Measurements from ENCODE around the gene GDAP2.
A peak's percentile ranks its signal among the peaks of the same experiment; 100 is the strongest.

Gene GDAP2

DNA sequence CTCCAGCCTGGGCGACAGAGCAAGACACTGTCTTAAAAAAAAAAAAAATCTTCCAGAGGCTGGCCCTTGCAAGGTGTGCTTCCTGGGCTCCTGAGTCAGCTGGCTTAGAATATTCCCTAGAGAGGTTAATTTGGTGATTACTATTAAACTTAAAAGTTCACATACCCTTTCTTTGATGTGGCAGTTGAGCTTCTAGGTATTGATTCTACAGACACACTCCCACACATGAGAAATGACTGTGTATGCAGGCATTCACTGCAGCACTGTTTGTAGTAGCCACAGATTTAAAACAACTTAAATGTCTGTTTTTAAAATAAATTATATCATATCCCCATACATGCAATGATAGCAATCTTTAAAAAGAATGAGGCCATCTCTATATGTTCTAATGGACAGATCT lies 93.4 kb downstream of the GDAP2 start:
- Mint-ChIP-seq H3K9me3 (no peaks in the 10 kb centered on the region), H3K4me3 (no peak overlapping the region), H3K4me1 (peaks cover 11% of the 10 kb centered on the region), H3K36me3 (ENCODE audit: low read depth) (no peaks in the 10 kb centered on the region), H3K27me3 (ENCODE audit: low read depth) (peaks cover 3% of the 10 kb centered on the region), H3K27ac (no peak overlapping the region)
- TF ChIP-seq, protein P1, sequence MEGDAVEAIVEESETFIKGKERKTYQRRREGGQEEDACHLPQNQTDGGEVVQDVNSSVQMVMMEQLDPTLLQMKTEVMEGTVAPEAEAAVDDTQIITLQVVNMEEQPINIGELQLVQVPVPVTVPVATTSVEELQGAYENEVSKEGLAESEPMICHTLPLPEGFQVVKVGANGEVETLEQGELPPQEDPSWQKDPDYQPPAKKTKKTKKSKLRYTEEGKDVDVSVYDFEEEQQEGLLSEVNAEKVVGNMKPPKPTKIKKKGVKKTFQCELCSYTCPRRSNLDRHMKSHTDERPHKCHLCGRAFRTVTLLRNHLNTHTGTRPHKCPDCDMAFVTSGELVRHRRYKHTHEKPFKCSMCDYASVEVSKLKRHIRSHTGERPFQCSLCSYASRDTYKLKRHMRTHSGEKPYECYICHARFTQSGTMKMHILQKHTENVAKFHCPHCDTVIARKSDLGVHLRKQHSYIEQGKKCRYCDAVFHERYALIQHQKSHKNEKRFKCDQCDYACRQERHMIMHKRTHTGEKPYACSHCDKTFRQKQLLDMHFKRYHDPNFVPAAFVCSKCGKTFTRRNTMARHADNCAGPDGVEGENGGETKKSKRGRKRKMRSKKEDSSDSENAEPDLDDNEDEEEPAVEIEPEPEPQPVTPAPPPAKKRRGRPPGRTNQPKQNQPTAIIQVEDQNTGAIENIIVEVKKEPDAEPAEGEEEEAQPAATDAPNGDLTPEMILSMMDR (IDR thresholded peaks at IDR 0.05; ENCODE audit: unreplicated experiment in 3 of 3) = no peak

DNA sequence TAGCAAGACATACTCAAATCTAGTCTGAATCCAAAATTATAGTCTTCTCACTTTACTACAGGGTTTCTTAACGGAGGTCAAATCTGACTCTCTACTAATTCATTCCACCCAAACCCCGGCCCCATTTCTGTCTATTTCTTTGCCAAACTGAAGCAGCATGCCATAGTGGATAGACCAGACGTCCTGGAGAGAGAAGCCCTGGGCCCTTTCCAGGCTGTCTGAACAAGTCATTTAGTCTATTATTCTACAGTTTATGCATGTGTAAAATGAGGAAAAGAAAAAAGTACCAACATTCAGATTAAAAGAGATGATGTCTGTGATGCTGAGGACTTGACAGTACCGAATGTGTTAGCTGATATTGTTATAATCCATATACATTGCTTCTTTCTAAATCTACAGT lies 95.0 kb downstream of the GDAP2 start:
- peak overlapping the region in 1 of 3 experiments; percentile 14 for H3K27ac Mint-ChIP-seq
- peaks cover 11% of the 10 kb centered on the region for H3K4me1 Mint-ChIP-seq
- no peak overlapping the region for H3K4me3 Mint-ChIP-seq
- H3K27me3 Mint-ChIP-seq (ENCODE audit: low read depth) = peaks cover 3% of the 10 kb centered on the region
- H3K9me3 Mint-ChIP-seq = peaks cover 6% of the 10 kb centered on the region
- no peaks in the 10 kb centered on the region for H3K36me3 Mint-ChIP-seq (ENCODE audit: low read depth)
- TF ChIP-seq, protein P1 (IDR thresholded peaks at IDR 0.05; ENCODE audit: unreplicated experiment in 3 of 3) = no peak

DNA sequence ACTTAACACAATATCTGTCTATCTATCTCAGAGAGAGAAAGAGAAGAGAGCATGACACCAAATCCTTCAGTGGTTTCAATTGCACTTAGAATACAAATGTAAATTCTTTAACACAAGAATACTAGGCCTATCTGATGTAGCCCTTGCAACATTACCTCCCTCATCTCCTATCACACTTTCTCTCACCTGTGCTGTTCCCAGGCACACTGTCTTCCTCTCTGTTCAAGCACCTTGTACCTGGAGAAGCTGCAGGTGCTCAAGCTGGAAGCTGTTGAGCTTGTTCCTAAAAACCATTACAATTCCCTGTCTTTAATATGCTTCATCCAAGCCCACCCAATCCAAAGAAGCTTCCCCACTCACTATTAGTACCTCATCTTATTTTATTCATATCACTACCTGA lies 97.0 kb downstream of the GDAP2 start:
- TF ChIP-seq, protein P1 (IDR thresholded peaks at IDR 0.05; ENCODE audit: unreplicated experiment in 3 of 3) = no peak
- no peak overlapping the region for H3K27ac Mint-ChIP-seq
- H3K36me3 Mint-ChIP-seq (ENCODE audit: low read depth) = no peaks in the 10 kb centered on the region
- peaks cover 26% of the 10 kb centered on the region for H3K4me1 Mint-ChIP-seq
- no peak overlapping the region for H3K4me3 Mint-ChIP-seq
- H3K27me3 Mint-ChIP-seq (ENCODE audit: low read depth) = peaks cover 3% of the 10 kb centered on the region
- peaks cover 6% of the 10 kb centered on the region for H3K9me3 Mint-ChIP-seq

DNA sequence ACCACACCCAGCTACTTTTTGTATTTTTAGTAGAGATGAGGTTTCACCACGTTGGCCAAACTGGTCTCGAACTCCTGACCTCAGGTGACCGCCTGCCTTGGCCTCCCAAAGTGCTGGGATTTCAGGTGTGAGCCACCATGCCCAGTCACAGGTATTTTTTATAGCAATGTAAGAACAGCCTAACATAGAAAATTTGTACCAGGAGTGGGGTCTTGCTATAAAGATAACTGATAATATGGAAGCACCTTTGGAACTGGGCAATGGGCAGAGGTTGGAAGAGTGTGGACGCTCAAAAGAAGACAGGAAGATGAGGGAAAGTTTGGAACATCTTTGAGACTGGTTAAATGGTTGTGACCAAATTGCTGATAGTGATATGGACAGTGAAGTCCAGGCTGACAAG lies 99.2 kb downstream of the GDAP2 start:
- H3K27me3 Mint-ChIP-seq (ENCODE audit: low read depth) = peaks cover 3% of the 10 kb centered on the region
- peaks cover 44% of the 10 kb centered on the region for H3K4me1 Mint-ChIP-seq
- TF ChIP-seq, protein P1 (IDR thresholded peaks at IDR 0.05; ENCODE audit: unreplicated experiment in 3 of 3) = no peak
- no peaks in the 10 kb centered on the region for H3K36me3 Mint-ChIP-seq (ENCODE audit: low read depth)
- H3K4me3 Mint-ChIP-seq = no peak overlapping the region
- H3K9me3 Mint-ChIP-seq = peaks cover 6% of the 10 kb centered on the region
- no peak overlapping the region for H3K27ac Mint-ChIP-seq

DNA sequence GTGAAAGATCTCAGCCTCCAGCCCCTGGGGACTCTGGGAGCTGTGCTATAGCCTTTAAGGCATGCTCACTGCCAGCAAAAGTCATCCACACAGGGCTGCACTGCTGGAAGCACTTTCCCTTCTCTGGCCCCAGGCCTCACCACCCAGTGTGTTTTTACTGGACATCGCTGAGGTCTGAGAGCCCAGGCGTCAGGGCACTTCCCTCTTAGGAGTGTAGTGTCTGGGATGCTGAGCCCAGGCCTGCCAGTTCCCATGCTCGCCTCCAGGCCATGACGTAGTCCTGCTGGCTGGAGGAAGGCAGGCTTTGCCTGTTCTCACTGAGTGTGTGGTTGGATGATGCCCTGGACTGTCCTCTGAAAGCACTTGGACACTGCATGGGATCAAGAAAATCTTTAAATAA lies 101.2 kb downstream of the GDAP2 start:
- TF ChIP-seq, protein P1 (IDR thresholded peaks at IDR 0.05; ENCODE audit: unreplicated experiment in 3 of 3) = no peak
- Mint-ChIP-seq H3K27me3 (ENCODE audit: low read depth) (peaks cover 3% of the 10 kb centered on the region), H3K36me3 (ENCODE audit: low read depth) (no peaks in the 10 kb centered on the region), H3K27ac (peak overlapping the region in 2 of 3 experiments; percentile 57 to 81), H3K9me3 (peaks cover 6% of the 10 kb centered on the region), H3K4me3 (no peak overlapping the region), H3K4me1 (peaks cover 38% of the 10 kb centered on the region)

DNA sequence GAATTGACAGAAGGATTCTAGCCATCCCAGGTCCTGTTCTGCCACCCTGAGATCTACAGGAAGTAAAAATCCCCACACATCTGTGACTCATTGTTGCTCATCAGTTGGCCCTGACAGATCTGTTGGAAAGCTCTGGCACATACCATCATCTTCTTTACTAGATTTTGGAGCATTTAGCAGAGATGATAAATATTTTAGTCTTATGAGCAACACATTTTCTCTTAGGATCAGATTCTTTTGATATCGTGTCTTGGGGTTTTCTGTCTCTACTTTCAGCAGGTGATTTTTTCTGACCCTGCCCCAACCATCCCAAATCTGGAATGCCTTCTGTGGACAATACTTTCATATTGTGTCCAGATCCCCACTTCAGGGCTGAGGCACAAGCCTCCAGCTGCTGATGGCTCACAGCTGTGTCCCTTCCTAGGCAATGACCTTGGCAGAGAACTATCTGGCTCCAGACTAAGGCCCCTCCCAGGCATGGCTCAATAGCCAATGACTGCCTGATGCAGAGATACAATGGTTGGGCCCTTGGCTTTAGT lies 102.8 kb downstream of the GDAP2 start:
- peak overlapping the region; percentile 12 to 81 (median 25) for H3K27ac Mint-ChIP-seq
- H3K4me1 Mint-ChIP-seq = peaks cover 38% of the 10 kb centered on the region

More for the DNA sequence above, 102.8 kb downstream of the GDAP2 start:
- Mint-ChIP-seq H3K27me3 (ENCODE audit: low read depth) (no peaks in the 10 kb centered on the region), H3K4me3 (no peak overlapping the region), H3K36me3 (ENCODE audit: low read depth) (no peaks in the 10 kb centered on the region), H3K9me3 (peaks cover 6% of the 10 kb centered on the region)
- TF ChIP-seq, protein P1 (IDR thresholded peaks at IDR 0.05; ENCODE audit: unreplicated experiment in 3 of 3) = no peak
